Measurements from ENCODE around the gene RSPH6A. TPM values are rescaled to one million over a fixed set of nuclear protein-coding genes. Genes with fewer than 3 reads are reported as not detected.

Gene RSPH6A
- total and polyA plus RNA-seq, 2 of the 13 experiments (the other 11 are each of a cell fraction or from before 2014, with no cell fraction given), result 0.07 TPM; not detected in 1

GRCh38 chr19:45754323-45754722, 60.8 kb downstream of the RSPH6A start:
- peaks cover 20% of the 10 kb centered on the region for H3K4me1 ChIP-seq (ENCODE audit: insufficient read depth, low read length)
- 94% methylated on average over 4 of the region's 8 CpGs for WGBS (ENCODE audit: low lambda C conversion rate)
- H3K36me3 ChIP-seq (replicated peaks in 1 of 2; ENCODE audit: control insufficient read depth in 1 of 2, insufficient read depth in 2 of 2, low read length in 2 of 2), result no peaks in the 10 kb centered on the region
- in situ Hi-C loops (cut with HindIII; ENCODE audit: extremely low pct_ligation_motif_present, low pct_unique_long_range_greater_than_20kb), result no loop called here
- ChIA-PET CTCF (ENCODE audit: low intra/inter-chr PET ratio, low total read pairs) (no interaction called here), POLR2A (interaction anchor here (1.8 to 2.0 kb wide), 2 partner anchors 13 to 15 kb away, joined by 9 to 11 read pairs; partner anchors contain the start of gene SIX5)
- no peaks in the 10 kb centered on the region for H3K79me2 ChIP-seq (ENCODE audit: insufficient read depth, low read length)
- ATAC-seq (no peak), FAIRE-seq (no peak), DNase-seq (ENCODE audit: low spot score) (no peak)
- no peaks in the 10 kb centered on the region for H3K9me3 ChIP-seq (ENCODE audit: low read length)
- H2AFZ ChIP-seq (ENCODE audit: low read length), result no peak overlapping the region
- no peak overlapping the region for H3K4me2 ChIP-seq (ENCODE audit: low read depth, low read length)
- peaks cover 3 to 37% of the 10 kb centered on the region in 2 experiments; a peak in 3 of 5 replicates for H3K27me3 ChIP-seq (ENCODE audit: control insufficient read depth in 1 of 2, insufficient read depth in 2 of 2, low read length in 2 of 2)
- no TSS peak for BruUV-seq (replicated peaks)
- no peak overlapping the region for H3K27ac ChIP-seq (ENCODE audit: extremely low read length, insufficient read depth, low read length)
- TF ChIP-seq ZNF143 (CRISPR knock-in tag; IDR thresholded peaks at IDR 0.05) (no peak), TAF15 (IDR thresholded peaks at IDR 0.05; ENCODE audit: low read depth, low read length, poor library complexity, severe bottlenecking) (no peak), SRY (CRISPR knock-in tag; IDR thresholded peaks at IDR 0.05) (no peak), ZEB1 (IDR thresholded peaks at IDR 0.05; ENCODE audit: insufficient replicate concordance, low read depth) (no peak), ZNF530 (CRISPR knock-in tag; IDR thresholded peaks at IDR 0.05; ENCODE audit: low read depth) (no peak), ZNF674 (CRISPR knock-in tag; IDR thresholded peaks at IDR 0.05; ENCODE audit: low read depth) (no peak), NFKBIZ (CRISPR knock-in tag; IDR thresholded peaks at IDR 0.05) (no peak), FIP1L1 (IDR thresholded peaks at IDR 0.05; ENCODE audit: borderline replicate concordance, insufficient read depth, low read depth, low read length) (no peak), SIX1 (CRISPR knock-in tag; IDR thresholded peaks at IDR 0.05; ENCODE audit: borderline replicate concordance) (no peak), EZH2 (conservative IDR thresholded peaks at IDR 0.05; ENCODE audit: low read depth, low read length) (no peak), ZNF747 (CRISPR knock-in tag; IDR thresholded peaks at IDR 0.05; ENCODE audit: borderline replicate concordance) (no peak), ZNF431 (CRISPR knock-in tag; IDR thresholded peaks at IDR 0.05; ENCODE audit: borderline replicate concordance, low read depth) (no peak), ZBTB25 (CRISPR knock-in tag; IDR thresholded peaks at IDR 0.05) (no peak), MYC (CRISPR knock-in tag; IDR thresholded peaks at IDR 0.05; ENCODE audit: borderline replicate concordance) (no peak), ZNF777 (CRISPR knock-in tag; IDR thresholded peaks at IDR 0.05) (no peak), ZNF792 (CRISPR knock-in tag; IDR thresholded peaks at IDR 0.05) (no peak), RARG (CRISPR knock-in tag; IDR thresholded peaks at IDR 0.05; ENCODE audit: low read depth) (no peak)
- TF ChIP-seq, protein P1, sequence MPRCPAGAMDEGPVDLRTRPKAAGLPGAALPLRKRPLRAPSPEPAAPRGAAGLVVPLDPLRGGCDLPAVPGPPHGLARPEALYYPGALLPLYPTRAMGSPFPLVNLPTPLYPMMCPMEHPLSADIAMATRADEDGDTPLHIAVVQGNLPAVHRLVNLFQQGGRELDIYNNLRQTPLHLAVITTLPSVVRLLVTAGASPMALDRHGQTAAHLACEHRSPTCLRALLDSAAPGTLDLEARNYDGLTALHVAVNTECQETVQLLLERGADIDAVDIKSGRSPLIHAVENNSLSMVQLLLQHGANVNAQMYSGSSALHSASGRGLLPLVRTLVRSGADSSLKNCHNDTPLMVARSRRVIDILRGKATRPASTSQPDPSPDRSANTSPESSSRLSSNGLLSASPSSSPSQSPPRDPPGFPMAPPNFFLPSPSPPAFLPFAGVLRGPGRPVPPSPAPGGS (CRISPR knock-in tag; IDR thresholded peaks at IDR 0.05), result no peak
- TF ChIP-seq, protein P2, sequence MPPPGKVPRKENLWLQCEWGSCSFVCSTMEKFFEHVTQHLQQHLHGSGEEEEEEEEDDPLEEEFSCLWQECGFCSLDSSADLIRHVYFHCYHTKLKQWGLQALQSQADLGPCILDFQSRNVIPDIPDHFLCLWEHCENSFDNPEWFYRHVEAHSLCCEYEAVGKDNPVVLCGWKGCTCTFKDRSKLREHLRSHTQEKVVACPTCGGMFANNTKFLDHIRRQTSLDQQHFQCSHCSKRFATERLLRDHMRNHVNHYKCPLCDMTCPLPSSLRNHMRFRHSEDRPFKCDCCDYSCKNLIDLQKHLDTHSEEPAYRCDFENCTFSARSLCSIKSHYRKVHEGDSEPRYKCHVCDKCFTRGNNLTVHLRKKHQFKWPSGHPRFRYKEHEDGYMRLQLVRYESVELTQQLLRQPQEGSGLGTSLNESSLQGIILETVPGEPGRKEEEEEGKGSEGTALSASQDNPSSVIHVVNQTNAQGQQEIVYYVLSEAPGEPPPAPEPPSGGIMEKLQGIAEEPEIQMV (CRISPR knock-in tag; IDR thresholded peaks at IDR 0.05; ENCODE audit: low read depth), result no peak
- TF ChIP-seq, protein P3, sequence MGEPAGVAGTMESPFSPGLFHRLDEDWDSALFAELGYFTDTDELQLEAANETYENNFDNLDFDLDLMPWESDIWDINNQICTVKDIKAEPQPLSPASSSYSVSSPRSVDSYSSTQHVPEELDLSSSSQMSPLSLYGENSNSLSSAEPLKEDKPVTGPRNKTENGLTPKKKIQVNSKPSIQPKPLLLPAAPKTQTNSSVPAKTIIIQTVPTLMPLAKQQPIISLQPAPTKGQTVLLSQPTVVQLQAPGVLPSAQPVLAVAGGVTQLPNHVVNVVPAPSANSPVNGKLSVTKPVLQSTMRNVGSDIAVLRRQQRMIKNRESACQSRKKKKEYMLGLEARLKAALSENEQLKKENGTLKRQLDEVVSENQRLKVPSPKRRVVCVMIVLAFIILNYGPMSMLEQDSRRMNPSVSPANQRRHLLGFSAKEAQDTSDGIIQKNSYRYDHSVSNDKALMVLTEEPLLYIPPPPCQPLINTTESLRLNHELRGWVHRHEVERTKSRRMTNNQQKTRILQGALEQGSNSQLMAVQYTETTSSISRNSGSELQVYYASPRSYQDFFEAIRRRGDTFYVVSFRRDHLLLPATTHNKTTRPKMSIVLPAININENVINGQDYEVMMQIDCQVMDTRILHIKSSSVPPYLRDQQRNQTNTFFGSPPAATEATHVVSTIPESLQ (CRISPR knock-in tag; conservative IDR thresholded peaks at IDR 0.05), result no peak
- no peak overlapping the region for H3K9ac ChIP-seq (ENCODE audit: insufficient read depth, low read depth, low read length)
- no peak overlapping the region for H3K4me3 ChIP-seq (replicated peaks in 1 of 3; ENCODE audit: insufficient read depth in 1 of 3, low read depth in 2 of 3, low read length in 3 of 3)
- H4K20me1 ChIP-seq (ENCODE audit: insufficient read depth, low read length), result no peaks in the 10 kb centered on the region
- intact Hi-C loops (cut with micrococcal nuclease; ENCODE audit: unreplicated experiment), result no loop called here

Measured in HepG2 (cell line).